K562 (cell line): ENCODE results near the gene PADI4. TPM values are rescaled to one million over a fixed set of nuclear protein-coding genes. Genes with fewer than 3 reads are reported as not detected.

Source experiments
- CBX8 ChIP-seq: fragments of 200-600 bp; sonication (generic); IDR thresholded peaks from 2 replicates; pipeline ENCODE4 v1.6.1; 2012; ENCODE audit warnings: borderline replicate concordance, mixed run types, low read depth, mild to moderate bottlenecking, moderate library complexity, mixed read lengths, low read length, control low read depth, inconsistent platforms; ENCODE audit not compliant: poor library complexity, severe bottlenecking; ENCODE audit errors: extremely low read depth
- CEBPG ChIP-seq, 3 experiments: fragments of 200-800 bp in 1 of 3; sonication (Bioruptor generic) in 1 of 3; sonication (generic) in 1 of 3; formaldehyde crosslinking in 1 of 3; IDR thresholded peaks in 2 of 3; conservative IDR thresholded peaks in 1 of 3; 2 replicates each; pipeline versions ENCODE4 v1.6.1 to v1.8.0; 2016 to 2022; ENCODE audit warnings: missing compliant biosample characterization in 2 of 3, missing genetic modification characterization in 2 of 3, mild to moderate bottlenecking in 1 of 3, missing genetic modification reagents in 1 of 3
- CXXC5 ChIP-seq: fragments of 250-450 bp; sonication (Bioruptor Pico); IDR thresholded peaks from 2 replicates; pipeline ENCODE4 v1.8.0; 2022; ENCODE audit warnings: inconsistent platforms, mild to moderate bottlenecking, moderate library complexity
- KLF6 ChIP-seq: fragments of 250-450 bp; sonication (Bioruptor Pico); IDR thresholded peaks from 2 replicates; pipeline ENCODE4 v1.4.0; 2020; ENCODE audit warnings: mild to moderate bottlenecking, moderate library complexity, borderline replicate concordance
- MCM2 ChIP-seq: fragments of 450-650 bp; IDR thresholded peaks from 2 replicates; pipeline ENCODE4 v1.6.1; 2017; ENCODE audit warnings: low read depth, mild to moderate bottlenecking
- ZNF507 ChIP-seq: conservative IDR thresholded peaks from 2 replicates; pipeline ENCODE4 v1.6.1; 2017; ENCODE audit warnings: missing genetic modification characterization, missing compliant biosample characterization
- ZNF551 ChIP-seq: fragments of 250-450 bp; sonication (Bioruptor Pico); IDR thresholded peaks from 2 replicates; pipeline ENCODE4 v1.5.0; 2021; ENCODE audit warnings: mild to moderate bottlenecking, moderate library complexity
- polyA plus RNA-seq, 8 experiments: library from polyadenylated mRNA; depleted of rRNA in 4 of 8; stranded (reverse) in 5 of 8; unstranded in 3 of 8; fragments of >200 nt; fragmentation: Nextera tagmentation in 2 of 8; fragmentation: Illumina TruSeq in 1 of 8; extraction: Ambion mirVana in 2 of 8; extraction: Trizol in 1 of 8; gene quantifications; 2 replicates each; pipeline versions ENCODE4 v1.2.1 to v1.2.3, GENCODE V29; 2011 to 2014; ENCODE audit warnings: inconsistent platforms in 1 of 8, missing spikeins in 1 of 8
- total RNA-seq, 7 experiments: library from RNA; depleted of rRNA in 6 of 7; stranded (reverse); fragments of >200 nt in 6 of 7; fragmentation: Illumina TruSeq in 2 of 7; extraction: Trizol in 2 of 7; gene quantifications; 2 replicates each; pipeline versions ENCODE4 v1.2.1 to v1.2.3, GENCODE V29; 2011 to 2021; ENCODE audit warnings: low replicate concordance in 1 of 7
- TF ChIP-seq, protein P1 (sequence below): sonication (generic); formaldehyde crosslinking; IDR thresholded peaks from 2 replicates; pipeline ENCODE4 v1.8.1; 2023; ENCODE audit warnings: mild to moderate bottlenecking, missing genetic modification reagents
- TF ChIP-seq, protein P2 (sequence below): IDR thresholded peaks from 2 replicates; pipeline ENCODE4 v1.6.1; 2012; ENCODE audit warnings: low read depth, low read length, improper control_type of control experiment, borderline replicate concordance
- TF ChIP-seq, protein P3 (sequence below), 2 experiments: fragments of 450-650 bp; formaldehyde crosslinking in 1 of 2; IDR thresholded peaks; 2 replicates each; pipeline versions ENCODE4 v1.4.0 to v1.6.1; 2014 to 2020; ENCODE audit warnings: mild to moderate bottlenecking in 2 of 2, borderline replicate concordance in 1 of 2, low read depth in 1 of 2
- TF ChIP-seq, protein P4 (sequence below): fragments of 250-450 bp; sonication (Bioruptor Pico); IDR thresholded peaks from 2 replicates; pipeline ENCODE4 v1.8.0; 2021; ENCODE audit warnings: moderate library complexity, mild to moderate bottlenecking, inconsistent platforms

Gene PADI4
- total and polyA plus RNA-seq, 9 of the 15 experiments (the other 6 are each of a cell fraction or from before 2014, with no cell fraction given) = 0.22 to 0.33 TPM; not detected in 7

DNA sequence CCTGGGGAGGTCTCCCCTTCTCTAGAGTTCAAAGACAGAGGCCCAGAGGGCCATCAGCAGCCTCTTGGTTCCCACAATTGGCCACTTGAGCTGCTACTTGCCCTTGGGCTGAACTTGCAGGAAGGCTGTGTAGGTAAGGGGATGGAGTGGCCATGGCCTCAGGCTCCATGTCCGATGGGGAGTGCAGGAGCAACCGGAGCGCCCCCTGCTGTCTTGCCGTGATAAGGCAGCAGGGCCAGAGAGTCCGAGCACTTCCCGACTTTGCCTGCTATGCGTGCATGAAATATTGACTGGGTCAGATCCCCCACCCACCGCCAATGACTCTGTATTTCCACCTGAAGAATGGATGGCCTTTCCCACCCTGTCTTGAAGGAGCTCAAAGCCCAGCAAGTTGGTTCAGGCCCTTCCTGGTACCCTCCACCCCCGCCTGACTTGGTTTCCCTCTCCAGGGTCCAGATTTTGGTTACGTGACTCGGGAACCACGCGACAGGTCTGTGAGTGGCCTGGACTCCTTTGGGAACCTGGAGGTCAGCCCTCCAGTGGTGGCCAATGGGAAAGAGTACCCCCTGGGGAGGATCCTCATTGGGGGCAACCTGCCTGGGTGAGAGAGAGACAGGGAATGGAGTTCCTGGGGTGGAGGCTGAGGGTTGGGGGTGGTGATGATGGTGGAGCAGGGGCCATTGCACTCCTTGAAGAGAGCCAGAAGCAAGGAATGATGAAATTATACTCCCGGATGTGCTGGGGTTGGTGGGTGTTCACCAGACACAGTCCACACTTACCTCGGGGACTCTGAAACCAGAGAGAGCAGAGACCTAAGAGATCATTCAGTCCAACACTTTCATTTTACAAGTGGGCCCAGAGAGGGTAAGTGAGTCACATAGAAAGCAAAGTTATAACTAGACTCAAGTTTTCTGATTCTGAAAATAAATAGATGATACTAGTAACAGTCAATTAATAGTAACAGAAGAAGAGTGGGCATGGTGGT is 33.5 kb upstream of the PADI4 start (continued):
- TF ChIP-seq, protein P1, sequence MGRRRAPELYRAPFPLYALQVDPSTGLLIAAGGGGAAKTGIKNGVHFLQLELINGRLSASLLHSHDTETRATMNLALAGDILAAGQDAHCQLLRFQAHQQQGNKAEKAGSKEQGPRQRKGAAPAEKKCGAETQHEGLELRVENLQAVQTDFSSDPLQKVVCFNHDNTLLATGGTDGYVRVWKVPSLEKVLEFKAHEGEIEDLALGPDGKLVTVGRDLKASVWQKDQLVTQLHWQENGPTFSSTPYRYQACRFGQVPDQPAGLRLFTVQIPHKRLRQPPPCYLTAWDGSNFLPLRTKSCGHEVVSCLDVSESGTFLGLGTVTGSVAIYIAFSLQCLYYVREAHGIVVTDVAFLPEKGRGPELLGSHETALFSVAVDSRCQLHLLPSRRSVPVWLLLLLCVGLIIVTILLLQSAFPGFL (CRISPR knock-in tag) = no peak
- TF ChIP-seq ZNF507 (tag) (no peak), CXXC5 (CRISPR knock-in tag) (no peak), CEBPG (CRISPR knock-in tag; IDR thresholded peaks at IDR 0.05) (no peak), CEBPG (tag; conservative IDR thresholded peaks at IDR 0.05 in 1 of 2, IDR thresholded peaks at IDR 0.05 in 1 of 2) (no peak), CBX8 (no peak), MCM2 (no peak), ZNF551 (CRISPR knock-in tag) (no peak), KLF6 (no peak)
- TF ChIP-seq, protein P2, sequence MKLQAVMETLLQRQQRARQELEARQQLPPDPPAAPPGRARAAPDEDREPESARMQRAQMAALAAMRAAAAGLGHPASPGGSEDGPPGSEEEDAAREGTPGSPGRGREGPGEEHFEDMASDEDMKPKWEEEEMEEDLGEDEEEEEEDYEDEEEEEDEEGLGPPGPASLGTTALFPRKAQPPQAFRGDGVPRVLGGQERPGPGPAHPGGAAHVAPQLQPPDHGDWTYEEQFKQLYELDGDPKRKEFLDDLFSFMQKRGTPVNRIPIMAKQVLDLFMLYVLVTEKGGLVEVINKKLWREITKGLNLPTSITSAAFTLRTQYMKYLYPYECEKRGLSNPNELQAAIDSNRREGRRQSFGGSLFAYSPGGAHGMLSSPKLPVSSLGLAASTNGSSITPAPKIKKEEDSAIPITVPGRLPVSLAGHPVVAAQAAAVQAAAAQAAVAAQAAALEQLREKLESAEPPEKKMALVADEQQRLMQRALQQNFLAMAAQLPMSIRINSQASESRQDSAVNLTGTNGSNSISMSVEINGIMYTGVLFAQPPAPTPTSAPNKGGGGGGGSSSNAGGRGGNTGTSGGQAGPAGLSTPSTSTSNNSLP = no peak
- TF ChIP-seq, protein P3, sequence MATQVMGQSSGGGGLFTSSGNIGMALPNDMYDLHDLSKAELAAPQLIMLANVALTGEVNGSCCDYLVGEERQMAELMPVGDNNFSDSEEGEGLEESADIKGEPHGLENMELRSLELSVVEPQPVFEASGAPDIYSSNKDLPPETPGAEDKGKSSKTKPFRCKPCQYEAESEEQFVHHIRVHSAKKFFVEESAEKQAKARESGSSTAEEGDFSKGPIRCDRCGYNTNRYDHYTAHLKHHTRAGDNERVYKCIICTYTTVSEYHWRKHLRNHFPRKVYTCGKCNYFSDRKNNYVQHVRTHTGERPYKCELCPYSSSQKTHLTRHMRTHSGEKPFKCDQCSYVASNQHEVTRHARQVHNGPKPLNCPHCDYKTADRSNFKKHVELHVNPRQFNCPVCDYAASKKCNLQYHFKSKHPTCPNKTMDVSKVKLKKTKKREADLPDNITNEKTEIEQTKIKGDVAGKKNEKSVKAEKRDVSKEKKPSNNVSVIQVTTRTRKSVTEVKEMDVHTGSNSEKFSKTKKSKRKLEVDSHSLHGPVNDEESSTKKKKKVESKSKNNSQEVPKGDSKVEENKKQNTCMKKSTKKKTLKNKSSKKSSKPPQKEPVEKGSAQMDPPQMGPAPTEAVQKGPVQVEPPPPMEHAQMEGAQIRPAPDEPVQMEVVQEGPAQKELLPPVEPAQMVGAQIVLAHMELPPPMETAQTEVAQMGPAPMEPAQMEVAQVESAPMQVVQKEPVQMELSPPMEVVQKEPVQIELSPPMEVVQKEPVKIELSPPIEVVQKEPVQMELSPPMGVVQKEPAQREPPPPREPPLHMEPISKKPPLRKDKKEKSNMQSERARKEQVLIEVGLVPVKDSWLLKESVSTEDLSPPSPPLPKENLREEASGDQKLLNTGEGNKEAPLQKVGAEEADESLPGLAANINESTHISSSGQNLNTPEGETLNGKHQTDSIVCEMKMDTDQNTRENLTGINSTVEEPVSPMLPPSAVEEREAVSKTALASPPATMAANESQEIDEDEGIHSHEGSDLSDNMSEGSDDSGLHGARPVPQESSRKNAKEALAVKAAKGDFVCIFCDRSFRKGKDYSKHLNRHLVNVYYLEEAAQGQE (IDR thresholded peaks at IDR 0.05; ENCODE audit: borderline replicate concordance) = peak; percentile 46; the same call in 1 of the 2 replicates
- TF ChIP-seq, protein P3 (CRISPR knock-in tag; IDR thresholded peaks at IDR 0.05; ENCODE audit: low read depth) = no peak
- TF ChIP-seq, protein P4, sequence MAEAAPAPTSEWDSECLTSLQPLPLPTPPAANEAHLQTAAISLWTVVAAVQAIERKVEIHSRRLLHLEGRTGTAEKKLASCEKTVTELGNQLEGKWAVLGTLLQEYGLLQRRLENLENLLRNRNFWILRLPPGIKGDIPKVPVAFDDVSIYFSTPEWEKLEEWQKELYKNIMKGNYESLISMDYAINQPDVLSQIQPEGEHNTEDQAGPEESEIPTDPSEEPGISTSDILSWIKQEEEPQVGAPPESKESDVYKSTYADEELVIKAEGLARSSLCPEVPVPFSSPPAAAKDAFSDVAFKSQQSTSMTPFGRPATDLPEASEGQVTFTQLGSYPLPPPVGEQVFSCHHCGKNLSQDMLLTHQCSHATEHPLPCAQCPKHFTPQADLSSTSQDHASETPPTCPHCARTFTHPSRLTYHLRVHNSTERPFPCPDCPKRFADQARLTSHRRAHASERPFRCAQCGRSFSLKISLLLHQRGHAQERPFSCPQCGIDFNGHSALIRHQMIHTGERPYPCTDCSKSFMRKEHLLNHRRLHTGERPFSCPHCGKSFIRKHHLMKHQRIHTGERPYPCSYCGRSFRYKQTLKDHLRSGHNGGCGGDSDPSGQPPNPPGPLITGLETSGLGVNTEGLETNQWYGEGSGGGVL (CRISPR knock-in tag) = no peak
